Upper lobe of left lung (tissue), 4 donors: Measurements from ENCODE around the gene SCN8A.

Experiments used
- EP300 ChIP-seq, 4 donors: sonication (generic); formaldehyde crosslinking; IDR thresholded peaks; one replicate each; pipeline ENCODE4 v1.5.1; 2017; ENCODE audit warnings: antibody characterized with exemption in 4 of 4, control low read depth in 2 of 4
- POLR2A ChIP-seq, 4 donors: fragments of 450-650 bp; IDR thresholded peaks; one replicate each; pipeline ENCODE4 v1.5.1; 2016 to 2017; ENCODE audit warnings: antibody characterized with exemption in 4 of 4, mild to moderate bottlenecking in 2 of 4
- POLR2AphosphoS5 ChIP-seq, 2 donors: sonication (generic); formaldehyde crosslinking; IDR thresholded peaks; one replicate each; pipeline ENCODE4 v1.5.1; 2017; ENCODE audit warnings: antibody characterized with exemption in 2 of 2
- TF ChIP-seq, protein P1 (sequence below), 6 experiments: fragments of 450-650 bp in 4 of 6; fragments of 200-600 bp in 2 of 6; sonication (generic) in 2 of 6; IDR thresholded peaks; one replicate each; pipeline ENCODE4 v1.5.1; 2016 to 2019; ENCODE audit warnings: antibody characterized with exemption in 6 of 6

DNA sequence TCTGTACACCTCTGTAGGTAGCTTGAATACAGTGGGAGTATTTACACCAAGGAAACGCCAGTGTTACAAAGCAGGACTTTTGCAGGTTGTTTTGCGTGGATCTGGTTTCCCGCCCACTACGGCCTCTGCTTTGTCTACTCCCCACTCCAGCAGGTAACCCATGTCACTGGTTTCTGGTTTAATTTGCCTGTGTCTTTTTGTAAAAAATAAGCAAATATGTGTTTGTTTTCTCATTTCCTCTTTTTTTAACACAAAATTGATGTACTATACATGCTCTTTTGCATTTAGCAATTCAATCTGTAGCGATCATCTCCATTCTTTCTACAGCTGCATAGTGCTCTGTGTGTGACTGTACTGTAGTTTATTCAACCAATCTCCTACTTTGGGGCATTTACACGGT lies 43.4 kb upstream of the SCN8A start:
- TF ChIP-seq, protein P1, sequence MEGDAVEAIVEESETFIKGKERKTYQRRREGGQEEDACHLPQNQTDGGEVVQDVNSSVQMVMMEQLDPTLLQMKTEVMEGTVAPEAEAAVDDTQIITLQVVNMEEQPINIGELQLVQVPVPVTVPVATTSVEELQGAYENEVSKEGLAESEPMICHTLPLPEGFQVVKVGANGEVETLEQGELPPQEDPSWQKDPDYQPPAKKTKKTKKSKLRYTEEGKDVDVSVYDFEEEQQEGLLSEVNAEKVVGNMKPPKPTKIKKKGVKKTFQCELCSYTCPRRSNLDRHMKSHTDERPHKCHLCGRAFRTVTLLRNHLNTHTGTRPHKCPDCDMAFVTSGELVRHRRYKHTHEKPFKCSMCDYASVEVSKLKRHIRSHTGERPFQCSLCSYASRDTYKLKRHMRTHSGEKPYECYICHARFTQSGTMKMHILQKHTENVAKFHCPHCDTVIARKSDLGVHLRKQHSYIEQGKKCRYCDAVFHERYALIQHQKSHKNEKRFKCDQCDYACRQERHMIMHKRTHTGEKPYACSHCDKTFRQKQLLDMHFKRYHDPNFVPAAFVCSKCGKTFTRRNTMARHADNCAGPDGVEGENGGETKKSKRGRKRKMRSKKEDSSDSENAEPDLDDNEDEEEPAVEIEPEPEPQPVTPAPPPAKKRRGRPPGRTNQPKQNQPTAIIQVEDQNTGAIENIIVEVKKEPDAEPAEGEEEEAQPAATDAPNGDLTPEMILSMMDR (IDR thresholded peaks at IDR 0.05), result no peak
- TF ChIP-seq POLR2A (IDR thresholded peaks at IDR 0.05) (no peak), POLR2AphosphoS5 (IDR thresholded peaks at IDR 0.05) (no peak), EP300 (IDR thresholded peaks at IDR 0.05) (no peak)
